ENCODE results near the gene EED.

GRCh38 chr11:86256608-86257007 is 12.1 kb downstream of the EED start:
- TF ChIP-seq CTCF (IDR thresholded peaks at IDR 0.05) (no peak), ATF3 (CRISPR knock-in tag; conservative IDR thresholded peaks at IDR 0.05) (no peak), ESRRA (CRISPR knock-in tag; IDR thresholded peaks at IDR 0.05; ENCODE audit: borderline replicate concordance) (no peak), CREM (CRISPR knock-in tag; IDR thresholded peaks at IDR 0.05) (no peak)
